A673 (cell line): Measurements from ENCODE around the gene LHFPL2. TPM values are rescaled to one million over a fixed set of nuclear protein-coding genes. Genes with fewer than 3 reads are reported as not detected.

Experiments used
- BruUV-seq: library from RNA; stranded (reverse); fragments of 400-500 nt; replicated peaks from 2 replicates; lab custom pipeline; 2021; lab: Mats Ljungman, UMichigan
- CTCF ChIA-PET: fragments of 300-600 bp; sonication (Branson Sonifier 250); formaldehyde crosslinking; loops from one replicate; lab custom pipeline; 2022; ENCODE audit warnings: antibody characterized with exemption; lab: Charles Lee
- POLR2A ChIA-PET: fragments of 300-600 bp; sonication (Branson Sonifier 250); formaldehyde crosslinking; loops from one replicate; lab custom pipeline; 2022; ENCODE audit warnings: antibody characterized with exemption; ENCODE audit not compliant: low non-redundant PET; lab: Charles Lee
- DNase-seq: peaks from one replicate; pipeline ENCODE4 v3.0.0-alpha.2; 2015; ENCODE audit warnings: low spot score
- H3K27ac ChIP-seq: fragments of 200-600 bp; sonication (generic); 2 replicates; pipeline ENCODE4 v1.5.1; 2016; ENCODE audit warnings: mixed run types, low read depth, mild to moderate bottlenecking, mixed read lengths, antibody characterized with exemption, low read length; ENCODE audit not compliant: poor library complexity, severe bottlenecking
- H3K27me3 ChIP-seq: fragments of 200-600 bp; sonication (generic); replicated peaks from 2 replicates; pipeline ENCODE4 v1.6.1; 2017; ENCODE audit warnings: mixed run types, low read depth, mild to moderate bottlenecking, mixed read lengths, antibody characterized with exemption, low read length; ENCODE audit not compliant: insufficient read depth, poor library complexity
- H3K36me3 ChIP-seq: fragments of 200-600 bp; sonication (generic); 2 replicates; pipeline ENCODE4 v1.6.1; 2016; ENCODE audit warnings: mixed run types, mild to moderate bottlenecking, mixed read lengths, antibody characterized with exemption, low read length; ENCODE audit not compliant: insufficient read depth, poor library complexity, severe bottlenecking
- H3K4me1 ChIP-seq: fragments of 200-600 bp; sonication (generic); 2 replicates; pipeline ENCODE4 v1.6.1; 2017; ENCODE audit warnings: mixed run types, mild to moderate bottlenecking, mixed read lengths, antibody characterized with exemption, low read length; ENCODE audit not compliant: insufficient read depth, poor library complexity, severe bottlenecking
- H3K4me3 ChIP-seq: fragments of 200-600 bp; sonication (generic); 2 replicates; pipeline ENCODE4 v1.5.1; 2016; ENCODE audit warnings: low read depth, mixed run types, mild to moderate bottlenecking, mixed read lengths, low read length; ENCODE audit not compliant: poor library complexity, severe bottlenecking
- H3K9me3 ChIP-seq: fragments of 200-600 bp; sonication (generic); 2 replicates; pipeline ENCODE4 v1.6.1; 2016; ENCODE audit warnings: mixed run types, low read depth, mild to moderate bottlenecking, mixed read lengths, antibody characterized with exemption, low read length; ENCODE audit not compliant: poor library complexity, severe bottlenecking
- EZH2 ChIP-seq: fragments of 200-600 bp; sonication (generic); IDR thresholded peaks from 2 replicates; pipeline ENCODE4 v1.6.1; 2017; ENCODE audit warnings: borderline replicate concordance, low read depth, mild to moderate bottlenecking, mixed read lengths, antibody characterized with exemption, low read length; ENCODE audit not compliant: poor library complexity, severe bottlenecking
- intact Hi-C: fragments of 100-400 bp; cut with micrococcal nuclease; formaldehyde crosslinking; loops from one replicate; pipeline ENCODE4 v1.10.0; 2022; ENCODE audit not compliant: unreplicated experiment
- total RNA-seq: library from RNA; stranded (reverse); gene quantifications from 2 replicates; pipeline ENCODE4 v1.2.3, GENCODE V29; 2021
- TF ChIP-seq, protein P1 (sequence below): fragments of 300-800, 200-600 bp; sonication (generic); conservative IDR thresholded peaks from 2 replicates; pipeline ENCODE4 v1.5.1; 2017; ENCODE audit warnings: low read depth, mild to moderate bottlenecking, antibody characterized with exemption, low read length, moderate library complexity, mixed read lengths

Gene LHFPL2
- total RNA-seq, 1 experiment from 2014 or later = 6.2 TPM

DNA sequence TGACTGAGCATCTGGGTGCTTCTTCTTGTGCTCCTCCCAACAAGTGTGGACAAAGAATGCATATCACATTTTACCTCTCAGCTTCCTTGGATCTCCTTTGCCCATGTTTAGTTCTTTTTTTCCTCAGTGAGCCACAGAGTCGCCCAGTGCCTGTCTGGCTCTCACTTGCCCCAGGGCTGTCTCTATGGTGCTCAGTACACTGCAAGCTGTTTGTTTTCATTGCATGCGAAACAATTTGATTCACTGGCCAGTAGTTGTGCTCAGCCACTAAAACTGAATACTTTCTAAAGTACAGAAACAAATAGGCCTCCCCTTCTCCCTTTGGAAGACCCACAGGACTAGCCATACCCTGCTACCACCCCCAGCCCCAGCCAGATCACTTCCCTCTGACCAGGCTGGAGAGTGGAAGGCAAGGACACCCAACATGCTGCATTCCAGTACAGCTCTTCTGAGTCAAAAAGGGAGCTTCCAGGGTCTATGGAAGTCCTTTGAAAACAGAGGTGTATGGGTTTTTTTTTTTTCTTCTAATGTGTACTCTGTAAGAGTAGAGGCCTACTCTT, 3.8 kb downstream of the LHFPL2 start:
- CTCF ChIA-PET = no interaction called here
- Histone ChIP-seq H3K27me3 (no peaks in the 10 kb centered on the region), H3K36me3 (no peaks in the 10 kb centered on the region), H3K9me3 (no peaks in the 10 kb centered on the region), H3K4me1 (peaks cover 11% of the 10 kb centered on the region), H3K27ac (no peak overlapping the region), H3K4me3 (no peak overlapping the region)
- no peak for DNase-seq
- intact Hi-C loops = no loop called here
- POLR2A ChIA-PET = no interaction called here
- TF ChIP-seq EZH2 = no peak
- TF ChIP-seq, protein P1, sequence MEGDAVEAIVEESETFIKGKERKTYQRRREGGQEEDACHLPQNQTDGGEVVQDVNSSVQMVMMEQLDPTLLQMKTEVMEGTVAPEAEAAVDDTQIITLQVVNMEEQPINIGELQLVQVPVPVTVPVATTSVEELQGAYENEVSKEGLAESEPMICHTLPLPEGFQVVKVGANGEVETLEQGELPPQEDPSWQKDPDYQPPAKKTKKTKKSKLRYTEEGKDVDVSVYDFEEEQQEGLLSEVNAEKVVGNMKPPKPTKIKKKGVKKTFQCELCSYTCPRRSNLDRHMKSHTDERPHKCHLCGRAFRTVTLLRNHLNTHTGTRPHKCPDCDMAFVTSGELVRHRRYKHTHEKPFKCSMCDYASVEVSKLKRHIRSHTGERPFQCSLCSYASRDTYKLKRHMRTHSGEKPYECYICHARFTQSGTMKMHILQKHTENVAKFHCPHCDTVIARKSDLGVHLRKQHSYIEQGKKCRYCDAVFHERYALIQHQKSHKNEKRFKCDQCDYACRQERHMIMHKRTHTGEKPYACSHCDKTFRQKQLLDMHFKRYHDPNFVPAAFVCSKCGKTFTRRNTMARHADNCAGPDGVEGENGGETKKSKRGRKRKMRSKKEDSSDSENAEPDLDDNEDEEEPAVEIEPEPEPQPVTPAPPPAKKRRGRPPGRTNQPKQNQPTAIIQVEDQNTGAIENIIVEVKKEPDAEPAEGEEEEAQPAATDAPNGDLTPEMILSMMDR = no peak
- BruUV-seq = no TSS peak

DNA sequence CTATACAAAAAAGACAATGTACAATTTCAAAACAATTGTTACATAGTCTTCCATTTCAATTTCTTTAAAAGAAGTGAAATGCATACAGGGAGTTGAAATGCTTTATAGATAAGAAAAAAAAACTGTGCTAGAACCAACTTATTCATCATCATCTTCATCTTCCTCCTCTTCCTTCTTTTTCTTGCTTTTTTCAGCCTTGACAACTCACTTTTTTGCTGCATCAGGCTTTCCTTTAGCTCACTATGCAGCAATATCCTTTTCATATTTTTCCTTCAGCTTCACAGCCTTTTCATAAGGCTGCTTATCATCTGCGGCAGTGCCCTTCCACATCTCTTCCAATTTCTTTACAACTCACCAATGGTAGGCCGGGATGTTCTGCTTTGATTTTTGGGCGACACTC, 4.4 kb downstream of the LHFPL2 start:
- H3K27me3 ChIP-seq = no peaks in the 10 kb centered on the region
- POLR2A ChIA-PET = no interaction called here
- intact Hi-C loops = no loop called here

DNA sequence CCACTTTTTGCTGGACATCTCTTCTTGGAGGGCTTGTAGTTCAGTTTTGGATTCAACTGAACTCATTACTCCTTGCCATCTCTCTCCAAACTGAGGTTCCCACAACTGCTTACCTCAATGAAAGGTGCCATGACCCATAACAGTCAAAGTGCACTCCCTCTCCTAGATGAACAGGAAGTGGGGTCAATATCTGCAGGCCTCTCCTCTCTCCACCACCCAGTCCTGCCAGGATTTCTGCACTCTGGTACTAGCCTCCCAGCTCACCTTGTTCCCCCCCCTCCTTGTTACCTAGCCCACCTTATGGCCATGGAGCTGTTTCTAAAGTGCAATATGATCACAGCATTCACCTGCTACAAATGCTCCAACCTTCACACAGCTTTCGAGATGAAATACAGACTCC, 5.9 kb downstream of the LHFPL2 start:
- CTCF ChIA-PET = no interaction called here
- Histone ChIP-seq H3K27ac (no peak overlapping the region), H3K9me3 (no peaks in the 10 kb centered on the region), H3K36me3 (no peaks in the 10 kb centered on the region), H3K27me3 (no peaks in the 10 kb centered on the region), H3K4me1 (peaks cover 11% of the 10 kb centered on the region), H3K4me3 (no peak overlapping the region)
- intact Hi-C loops = no loop called here
- DNase-seq = no peak
- POLR2A ChIA-PET = no interaction called here
- no peak for TF ChIP-seq EZH2
- TF ChIP-seq, protein P1 = no peak
- BruUV-seq = no TSS peak

More for the DNA sequence above, 4.4 kb downstream of the LHFPL2 start:
- Histone ChIP-seq H3K4me1 (peaks cover 11% of the 10 kb centered on the region), H3K36me3 (no peaks in the 10 kb centered on the region), H3K27ac (no peak overlapping the region), H3K4me3 (no peak overlapping the region), H3K9me3 (no peaks in the 10 kb centered on the region)
- CTCF ChIA-PET = no interaction called here
- no TSS peak for BruUV-seq
- TF ChIP-seq EZH2 = no peak
- TF ChIP-seq, protein P1 = no peak
- no peak for DNase-seq
